Endothelial cell of umbilical vein (primary cell): ENCODE measurements around the gene PRKCI. TPM values are rescaled to one million over a fixed set of nuclear protein-coding genes. Genes with fewer than 3 reads are reported as not detected.

ENCODE experiments used
- BruUV-seq: library from RNA; stranded (reverse); fragments of 400-500 nt; replicated peaks from 2 replicates; lab custom pipeline; 2021; lab: Mats Ljungman, UMichigan
- CTCF ChIA-PET: fragments of 300-600, 350-600 bp; sonication (Branson Sonifier 250); formaldehyde crosslinking; loops from one replicate; lab custom pipeline; 2021; ENCODE audit warnings: antibody characterized with exemption, inconsistent platforms; lab: Charles Lee
- POLR2A ChIA-PET: fragments of 300-600, 350-600 bp; sonication (Branson Sonifier 250); formaldehyde crosslinking; loops from one replicate; lab custom pipeline; 2021; ENCODE audit warnings: antibody characterized with exemption, inconsistent platforms; lab: Charles Lee
- DNase-seq: peaks from one replicate; pipeline ENCODE4 v3.0.0-alpha.2; 2011; ENCODE audit warnings: low read depth, low spot score
- FAIRE-seq: peaks from 2 replicates; lab custom pipeline; 2011; peaks lifted over from hg19 to GRCh38; lab: Jason Lieb, UNC
- H2AFZ ChIP-seq: 2 replicates; pipeline ENCODE4 v1.6.0; 2012; ENCODE audit warnings: low read depth, low read length, control low read depth, inconsistent platforms
- H3K27ac ChIP-seq: 2 replicates; pipeline ENCODE4 v1.5.1; 2011; ENCODE audit warnings: low read depth, mild to moderate bottlenecking, control low read depth, low read length, moderate library complexity; ENCODE audit not compliant: insufficient read depth
- H3K27me3 ChIP-seq, 2 experiments: 2 replicates each; pipeline versions ENCODE4 v1.6.0 to v1.6.1; 2011; ENCODE audit warnings: low read length in 2 of 2, mixed read lengths in 1 of 2; ENCODE audit not compliant: control insufficient read depth in 2 of 2, insufficient read depth in 2 of 2
- H3K36me3 ChIP-seq, 2 experiments: 2 replicates in 1 of 2; 3 replicates in 1 of 2; pipeline ENCODE4 v1.5.1; 2011; ENCODE audit warnings: low read length in 2 of 2, mild to moderate bottlenecking in 1 of 2, moderate library complexity in 1 of 2; ENCODE audit not compliant: control insufficient read depth in 2 of 2, insufficient read depth in 2 of 2; ENCODE audit errors: extremely low read depth in 1 of 2
- H3K4me1 ChIP-seq: 3 replicates; pipeline ENCODE4 v1.5.1; 2011; ENCODE audit warnings: mild to moderate bottlenecking, low read length; ENCODE audit not compliant: control insufficient read depth, insufficient read depth; ENCODE audit errors: extremely low read depth
- H3K4me2 ChIP-seq: 2 replicates; pipeline ENCODE4 v1.6.1; 2011; ENCODE audit warnings: low read length, control low read depth, mixed read lengths; ENCODE audit not compliant: insufficient read depth
- H3K4me3 ChIP-seq, 3 experiments: fragments of 200-600 bp in 1 of 3; sonication (generic), shearing (Covaris generic) in 1 of 3; replicated peaks in 1 of 3; 2 replicates each; pipeline ENCODE4 v1.5.1; 2011 to 2016; ENCODE audit warnings: control low read depth in 3 of 3, low read length in 3 of 3, mild to moderate bottlenecking in 2 of 3, inconsistent platforms in 1 of 3, low read depth in 1 of 3, moderate library complexity in 1 of 3; ENCODE audit not compliant: insufficient read depth in 1 of 3
- H3K79me2 ChIP-seq: 2 replicates; pipeline ENCODE4 v1.6.0; 2012; ENCODE audit warnings: low read length, inconsistent platforms; ENCODE audit not compliant: control insufficient read depth, insufficient read depth
- H3K9ac ChIP-seq: replicated peaks from 2 replicates; pipeline ENCODE3; 2011; ENCODE audit warnings: low read length, control low read depth; ENCODE audit not compliant: insufficient read depth; ENCODE audit errors: extremely low read depth
- H3K9me1 ChIP-seq: replicated peaks from 3 replicates; pipeline ENCODE4 v1.6.0; 2011; ENCODE audit warnings: mild to moderate bottlenecking, low read length; ENCODE audit not compliant: control insufficient read depth, insufficient read depth; ENCODE audit errors: extremely low read depth
- H3K9me3 ChIP-seq: replicated peaks from 2 replicates; pipeline ENCODE4 v1.5.1; 2012; ENCODE audit warnings: low read length, inconsistent platforms; ENCODE audit not compliant: control insufficient read depth, insufficient read depth
- H4K20me1 ChIP-seq: replicated peaks from 2 replicates; pipeline ENCODE3; 2011; ENCODE audit warnings: mild to moderate bottlenecking, low read length; ENCODE audit not compliant: control insufficient read depth, insufficient read depth; ENCODE audit errors: extremely low read depth
- EZH2 ChIP-seq: IDR thresholded peaks from 2 replicates; pipeline ENCODE4 v1.6.1; 2012; ENCODE audit warnings: borderline replicate concordance, low read depth, mild to moderate bottlenecking, moderate library complexity, low read length, inconsistent platforms; ENCODE audit not compliant: severe bottlenecking
- FOS ChIP-seq: IDR thresholded peaks from 2 replicates; pipeline ENCODE4 v1.6.1; 2011; ENCODE audit warnings: mild to moderate bottlenecking, low read length, moderate library complexity, borderline replicate concordance; ENCODE audit not compliant: insufficient read depth
- GATA2 ChIP-seq: IDR thresholded peaks from 2 replicates; pipeline ENCODE4 v1.7.0; 2011; ENCODE audit warnings: low read depth, mild to moderate bottlenecking, moderate library complexity, mixed read lengths, low read length; ENCODE audit not compliant: insufficient read length, insufficient read depth
- JUN ChIP-seq: IDR thresholded peaks from 2 replicates; pipeline ENCODE4 v1.6.1; 2011; ENCODE audit warnings: borderline replicate concordance, low read depth; ENCODE audit not compliant: insufficient read length, insufficient read depth
- MAX ChIP-seq: IDR thresholded peaks from 2 replicates; pipeline ENCODE4 v1.6.1; 2011; ENCODE audit not compliant: insufficient read depth, insufficient read length
- MYC ChIP-seq: IDR thresholded peaks from one replicate; pipeline ENCODE4 v1.6.1; 2011; ENCODE audit warnings: mild to moderate bottlenecking, low read depth, low read length
- POLR2A ChIP-seq: IDR thresholded peaks from 2 replicates; pipeline ENCODE4 v1.6.1; 2012; ENCODE audit warnings: low read depth, mild to moderate bottlenecking, control low read depth, low read length
- POLR2AphosphoS5 ChIP-seq: IDR thresholded peaks from 2 replicates; pipeline ENCODE4 v1.6.1; 2012; ENCODE audit warnings: low read depth, mild to moderate bottlenecking, control low read depth, low read length, moderate library complexity; ENCODE audit not compliant: insufficient read depth
- dilution Hi-C: fragments of 300-500 bp; cut with MboI; formaldehyde crosslinking; loops from one replicate; pipeline ENCODE4 v1.15.0; 2019; ENCODE audit warnings: low sequenced_read_pairs; ENCODE audit not compliant: extremely low pct_ligation_motif_present
- intact Hi-C: fragments of 100-400 bp; cut with micrococcal nuclease; formaldehyde crosslinking; loops from one replicate; pipeline ENCODE4 v1.10.0; 2022
- polyA plus RNA-seq, 4 experiments: library from polyadenylated mRNA; depleted of rRNA in 3 of 4; stranded (reverse) in 3 of 4; unstranded in 1 of 4; fragments of >200 nt; gene quantifications; 2 replicates each; pipeline versions ENCODE4 v1.2.1 to v1.2.3, GENCODE V29; 2011 to 2012; ENCODE audit warnings: missing spikeins in 1 of 4
- total RNA-seq: library from RNA; stranded (reverse); gene quantifications from 2 replicates; pipeline ENCODE4 v1.2.3, GENCODE V29; 2021
- TF ChIP-seq, protein P1 (sequence below), 2 donors: IDR thresholded peaks; 1 replicate in 1 of 2; 2 replicates in 1 of 2; pipeline ENCODE4 v1.5.1; 2011; ENCODE audit warnings: low read length in 2 of 2, mild to moderate bottlenecking in 2 of 2, moderate library complexity in 2 of 2, control low read depth in 1 of 2, inconsistent platforms in 1 of 2, low read depth in 1 of 2; ENCODE audit not compliant: insufficient read depth in 1 of 2; ENCODE audit errors: extremely low read depth in 1 of 2

PRKCI gene
- total and polyA plus RNA-seq, 2 donors (not counting 3 experiments of a cell fraction or from before 2014, with no cell fraction given): 7.1 to 23.9 TPM

- TF ChIP-seq EZH2 (no peak), GATA2 (no peak), MYC (no peak)
- Histone ChIP-seq H3K36me3 (no peaks in the 10 kb centered on the region), H2AFZ (no peak overlapping the region), H3K4me3 (no peak overlapping the region), H4K20me1 (no peaks in the 10 kb centered on the region), H3K79me2 (no peaks in the 10 kb centered on the region), H3K27me3 (no peaks in the 10 kb centered on the region), H3K4me1 (no peaks in the 10 kb centered on the region), H3K9me3 (no peaks in the 10 kb centered on the region), H3K4me2 (no peak overlapping the region), H3K9me1 (no peaks in the 10 kb centered on the region), H3K27ac (no peak overlapping the region), H3K9ac (no peak overlapping the region)
- DNase-seq: no peak
- dilution Hi-C loops: no loop called here
- POLR2A ChIA-PET: no interaction called here
- no peak for FAIRE-seq
- intact Hi-C loops: no loop called here
- CTCF ChIA-PET: no interaction called here
- no TSS peak for BruUV-seq
Measured at GRCh38 chr3:170244576-170244975, 22.4 kb downstream of the PRKCI start.

DNA sequence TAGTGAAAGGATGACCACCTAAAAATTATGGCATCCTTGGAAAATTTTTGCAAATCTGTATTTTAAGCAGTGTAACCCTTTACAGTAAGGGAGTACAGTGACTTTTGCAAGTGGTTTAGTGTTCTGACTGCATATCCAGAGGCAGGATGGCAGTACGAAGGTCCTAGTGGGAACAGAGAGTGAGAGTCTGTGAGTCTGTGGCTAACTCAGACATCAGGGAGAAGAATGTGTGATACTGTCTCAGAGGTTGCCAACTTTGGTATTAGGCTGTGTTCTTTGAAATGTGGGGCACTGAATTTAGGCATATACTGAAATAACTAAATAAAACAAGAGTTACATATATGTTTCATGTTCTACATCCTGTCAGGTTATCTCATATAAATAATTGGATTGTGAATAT, 25.7 kb downstream of the PRKCI start:
- H3K4me2 ChIP-seq: no peak overlapping the region
- no peaks in the 10 kb centered on the region for H3K27me3 ChIP-seq
- no peaks in the 10 kb centered on the region for H4K20me1 ChIP-seq
- H3K9ac ChIP-seq: no peak overlapping the region
- no peaks in the 10 kb centered on the region for H3K9me1 ChIP-seq
- no peak for DNase-seq
- no peaks in the 10 kb centered on the region for H3K4me1 ChIP-seq
- TF ChIP-seq POLR2A (no peak), MAX (no peak), JUN (no peak), EZH2 (no peak), MYC (no peak), FOS (no peak), GATA2 (no peak), POLR2AphosphoS5 (no peak)
- TF ChIP-seq, protein P1, sequence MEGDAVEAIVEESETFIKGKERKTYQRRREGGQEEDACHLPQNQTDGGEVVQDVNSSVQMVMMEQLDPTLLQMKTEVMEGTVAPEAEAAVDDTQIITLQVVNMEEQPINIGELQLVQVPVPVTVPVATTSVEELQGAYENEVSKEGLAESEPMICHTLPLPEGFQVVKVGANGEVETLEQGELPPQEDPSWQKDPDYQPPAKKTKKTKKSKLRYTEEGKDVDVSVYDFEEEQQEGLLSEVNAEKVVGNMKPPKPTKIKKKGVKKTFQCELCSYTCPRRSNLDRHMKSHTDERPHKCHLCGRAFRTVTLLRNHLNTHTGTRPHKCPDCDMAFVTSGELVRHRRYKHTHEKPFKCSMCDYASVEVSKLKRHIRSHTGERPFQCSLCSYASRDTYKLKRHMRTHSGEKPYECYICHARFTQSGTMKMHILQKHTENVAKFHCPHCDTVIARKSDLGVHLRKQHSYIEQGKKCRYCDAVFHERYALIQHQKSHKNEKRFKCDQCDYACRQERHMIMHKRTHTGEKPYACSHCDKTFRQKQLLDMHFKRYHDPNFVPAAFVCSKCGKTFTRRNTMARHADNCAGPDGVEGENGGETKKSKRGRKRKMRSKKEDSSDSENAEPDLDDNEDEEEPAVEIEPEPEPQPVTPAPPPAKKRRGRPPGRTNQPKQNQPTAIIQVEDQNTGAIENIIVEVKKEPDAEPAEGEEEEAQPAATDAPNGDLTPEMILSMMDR (IDR thresholded peaks at IDR 0.05; ENCODE audit: extremely low read depth in 1 of 2, insufficient read depth in 1 of 2, low read depth in 1 of 2, low read length in 2 of 2): no peak
- no TSS peak for BruUV-seq
- intact Hi-C loops: no loop called here
- dilution Hi-C loops: no loop called here
- H3K9me3 ChIP-seq: no peaks in the 10 kb centered on the region
- no peak overlapping the region for H2AFZ ChIP-seq
- no peak overlapping the region for H3K4me3 ChIP-seq
- H3K79me2 ChIP-seq: no peaks in the 10 kb centered on the region
- H3K27ac ChIP-seq: no peak overlapping the region
- POLR2A ChIA-PET: no interaction called here
- H3K36me3 ChIP-seq: no peaks in the 10 kb centered on the region
- CTCF ChIA-PET: no interaction called here
- FAIRE-seq: no peak
